Fibroblast of skin of left biceps (primary cell): ENCODE results near the gene DNAJC12.
"Not testable (repeated sequence)": the region's sequence is repeated elsewhere in the genome, so short reads cannot be mapped to it uniquely, and the experiment has no call there.

Source experiments
- DNase-seq, 2 experiments: peaks; one replicate each; pipeline ENCODE4 v3.0.0-alpha.2; 2013; ENCODE audit warnings: low read depth in 2 of 2

DNAJC12 gene

GRCh38 chr10:67763499-67764011 lies 74.4 kb downstream of the DNAJC12 start:
- DNase-seq, result peak; percentile 17 to 22

GRCh38 chr10:67762567-67762966 lies 75.4 kb downstream of the DNAJC12 start:
- DNase-seq, result not testable (repeated sequence)

GRCh38 chr10:67760272-67760671 lies 77.7 kb downstream of the DNAJC12 start:
- no peak for DNase-seq
